Tibial nerve (tissue), 4 donors: Measurements from ENCODE around the gene KCNK17. TPM values are rescaled to one million over a fixed set of nuclear protein-coding genes. Genes with fewer than 3 reads are reported as not detected.

Source experiments
- DNase-seq, 2 donors: peaks; one replicate each; pipeline ENCODE4 v3.0.0-alpha.2; 2019; ENCODE audit warnings: low spot score in 2 of 2
- H3K27ac ChIP-seq, 4 donors: fragments of 200-600 bp; sonication (generic) in 3 of 4; one replicate each; pipeline ENCODE4 v1.5.1; 2017 to 2019; ENCODE audit warnings: mild to moderate bottlenecking in 1 of 4
- H3K27me3 ChIP-seq, 2 donors: fragments of 200-600 bp; sonication (generic) in 1 of 2; one replicate each; pipeline versions ENCODE4 v1.5.1 to v1.6.0; 2017 to 2019
- H3K36me3 ChIP-seq, 3 donors: fragments of 200-600 bp; sonication (generic); one replicate each; pipeline ENCODE4 v1.5.1; 2018 to 2019
- H3K4me1 ChIP-seq, 4 donors: fragments of 200-600 bp; sonication (generic) in 3 of 4; one replicate each; pipeline ENCODE4 v1.5.1; 2017 to 2019
- H3K4me3 ChIP-seq, 4 donors: fragments of 200-600 bp; sonication (generic) in 3 of 4; one replicate each; pipeline ENCODE4 v1.5.1; 2017 to 2019; ENCODE audit warnings: mild to moderate bottlenecking in 1 of 4, moderate library complexity in 1 of 4
- H3K9me3 ChIP-seq, 4 donors: fragments of 200-600 bp; sonication (generic) in 3 of 4; one replicate each; pipeline ENCODE4 v1.5.1; 2017 to 2019
- EP300 ChIP-seq, 2 donors: sonication (generic); formaldehyde crosslinking; IDR thresholded peaks; one replicate each; pipeline ENCODE4 v1.6.1; 2017; ENCODE audit warnings: antibody characterized with exemption in 2 of 2, mild to moderate bottlenecking in 1 of 2
- POLR2A ChIP-seq, 2 donors: fragments of 450-650 bp; IDR thresholded peaks; one replicate each; pipeline ENCODE4 v1.6.1; 2017; ENCODE audit warnings: antibody characterized with exemption in 2 of 2, mild to moderate bottlenecking in 2 of 2, moderate library complexity in 2 of 2
- WGBS, 2 donors: methylation state at CpG; one replicate each; pipeline ENCODE4 v1.1.5; 2018; 5-methylcytosine and 5-hydroxymethylcytosine counted together
- total RNA-seq, 4 donors: library from RNA; depleted of rRNA; stranded (reverse); fragments of >200 nt; gene quantifications; one replicate each; pipeline ENCODE4 v1.1.0, GENCODE V29; 2016
- TF ChIP-seq, protein P1 (sequence below), 5 experiments: fragments of 200-600 bp in 3 of 5; fragments of 450-650 bp in 2 of 5; sonication (generic) in 3 of 5; IDR thresholded peaks; one replicate each; pipeline ENCODE4 v1.5.1; 2016 to 2019; ENCODE audit warnings: antibody characterized with exemption in 5 of 5, mild to moderate bottlenecking in 3 of 5, moderate library complexity in 2 of 5

KCNK17 gene
- total RNA-seq, 4 donors from 2014 or later: 1.1 to 1.7 TPM; not detected in 2

DNA sequence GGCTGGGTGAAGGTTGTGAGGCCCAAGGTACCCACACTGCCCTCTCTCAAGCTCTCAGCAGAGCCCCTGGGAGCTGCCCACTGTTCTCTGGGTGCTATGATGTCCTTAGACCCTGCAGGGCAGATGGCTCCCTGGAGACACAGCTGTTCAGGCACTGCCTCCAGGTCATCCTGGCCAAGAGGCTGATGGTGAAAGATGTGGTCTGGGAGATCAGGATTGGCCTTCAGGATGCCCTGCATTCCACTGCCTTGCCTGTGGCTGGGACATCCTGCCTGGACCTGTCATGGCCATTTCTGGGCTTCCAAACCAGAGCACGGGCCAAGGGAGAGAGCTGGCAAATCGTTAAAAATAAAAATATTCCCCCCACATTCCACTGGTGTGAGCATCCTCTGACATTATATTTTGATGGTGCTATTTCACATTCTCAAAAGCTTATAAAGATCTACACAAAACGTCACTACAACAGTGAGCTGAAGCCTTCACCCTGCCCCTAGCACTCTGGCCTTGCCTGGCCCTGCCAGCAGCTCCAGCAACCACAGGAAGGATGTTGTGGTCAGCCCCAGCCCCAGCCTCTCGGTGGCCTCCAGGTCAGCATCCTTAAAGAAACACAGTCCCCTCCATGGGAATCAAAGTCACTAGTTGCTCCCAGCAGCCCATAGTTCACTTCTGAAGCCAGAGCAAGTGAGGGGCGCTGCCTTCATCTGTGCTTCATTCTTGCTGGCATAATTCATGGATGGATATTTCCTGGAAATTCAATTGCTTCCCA lies 21.7 kb upstream of the KCNK17 start:
- Histone ChIP-seq H3K4me3 (no peak overlapping the region), H3K9me3 (no peaks in the 10 kb centered on the region), H3K4me1 (peaks cover 0 to 27% (median 4%) of the 10 kb centered on the region in 4 donors), H3K27ac (no peak overlapping the region), H3K36me3 (no peaks in the 10 kb centered on the region), H3K27me3 (no peaks in the 10 kb centered on the region)
- WGBS, 2 donors: 30 to 50% methylated on average over 5 of the region's 5 CpGs
- no peak for TF ChIP-seq EP300 (IDR thresholded peaks at IDR 0.05)
- no peak for TF ChIP-seq POLR2A (IDR thresholded peaks at IDR 0.05)
- TF ChIP-seq, protein P1, sequence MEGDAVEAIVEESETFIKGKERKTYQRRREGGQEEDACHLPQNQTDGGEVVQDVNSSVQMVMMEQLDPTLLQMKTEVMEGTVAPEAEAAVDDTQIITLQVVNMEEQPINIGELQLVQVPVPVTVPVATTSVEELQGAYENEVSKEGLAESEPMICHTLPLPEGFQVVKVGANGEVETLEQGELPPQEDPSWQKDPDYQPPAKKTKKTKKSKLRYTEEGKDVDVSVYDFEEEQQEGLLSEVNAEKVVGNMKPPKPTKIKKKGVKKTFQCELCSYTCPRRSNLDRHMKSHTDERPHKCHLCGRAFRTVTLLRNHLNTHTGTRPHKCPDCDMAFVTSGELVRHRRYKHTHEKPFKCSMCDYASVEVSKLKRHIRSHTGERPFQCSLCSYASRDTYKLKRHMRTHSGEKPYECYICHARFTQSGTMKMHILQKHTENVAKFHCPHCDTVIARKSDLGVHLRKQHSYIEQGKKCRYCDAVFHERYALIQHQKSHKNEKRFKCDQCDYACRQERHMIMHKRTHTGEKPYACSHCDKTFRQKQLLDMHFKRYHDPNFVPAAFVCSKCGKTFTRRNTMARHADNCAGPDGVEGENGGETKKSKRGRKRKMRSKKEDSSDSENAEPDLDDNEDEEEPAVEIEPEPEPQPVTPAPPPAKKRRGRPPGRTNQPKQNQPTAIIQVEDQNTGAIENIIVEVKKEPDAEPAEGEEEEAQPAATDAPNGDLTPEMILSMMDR (IDR thresholded peaks at IDR 0.05): no peak
- no peak for DNase-seq

GRCh38 chr6:39333644-39334438 lies 19.6 kb upstream of the KCNK17 start:
- peak in 1 of 2 donors; percentile 40 for DNase-seq
- Histone ChIP-seq H3K36me3 (no peaks in the 10 kb centered on the region), H3K9me3 (no peaks in the 10 kb centered on the region), H3K27me3 (no peaks in the 10 kb centered on the region), H3K4me1 (peaks cover 0 to 15% (median 4%) of the 10 kb centered on the region in 4 donors), H3K4me3 (no peak overlapping the region), H3K27ac (no peak overlapping the region)
- TF ChIP-seq, protein P1 (IDR thresholded peaks at IDR 0.05): no peak
- TF ChIP-seq POLR2A (IDR thresholded peaks at IDR 0.05): no peak
- TF ChIP-seq EP300 (IDR thresholded peaks at IDR 0.05): no peak
- 77 to 78% methylated on average over 7 of the region's 7 CpGs for WGBS, 2 donors

- Histone ChIP-seq H3K27ac (no peak overlapping the region), H3K9me3 (no peaks in the 10 kb centered on the region), H3K4me3 (no peak overlapping the region), H3K27me3 (no peaks in the 10 kb centered on the region), H3K4me1 (peaks cover 0 to under 1% (median 0%) of the 10 kb centered on the region in 4 donors), H3K36me3 (no peaks in the 10 kb centered on the region)
- 57 to 64% methylated on average over 3 of the region's 3 CpGs for WGBS, 2 donors
- no peak for DNase-seq
- TF ChIP-seq, protein P1 (IDR thresholded peaks at IDR 0.05): no peak
- TF ChIP-seq POLR2A (IDR thresholded peaks at IDR 0.05) (no peak), EP300 (IDR thresholded peaks at IDR 0.05) (no peak)
Measured at GRCh38 chr6:39330476-39330875, 16.3 kb upstream of the KCNK17 start.

DNA sequence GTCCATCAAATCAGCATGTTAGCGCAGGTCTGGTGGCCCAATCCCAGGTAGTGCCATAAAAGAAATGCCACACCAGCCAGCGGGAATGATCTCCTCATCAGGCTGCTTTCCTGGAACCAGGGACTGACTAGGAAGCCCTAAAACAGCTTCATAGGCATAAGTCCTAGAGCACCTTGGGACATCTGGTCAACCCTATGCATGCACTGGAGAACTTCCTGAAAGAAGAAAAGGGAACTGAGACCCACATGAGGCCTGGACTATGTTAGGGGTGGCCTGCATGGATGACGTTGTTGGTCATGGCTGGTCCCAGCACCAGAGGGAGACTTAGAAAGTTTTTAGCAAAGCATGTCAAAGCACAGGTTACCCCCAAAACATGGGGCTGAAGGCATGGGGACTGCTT lies 15.8 kb upstream of the KCNK17 start:
- Histone ChIP-seq H3K27me3 (no peaks in the 10 kb centered on the region), H3K9me3 (no peaks in the 10 kb centered on the region), H3K27ac (no peak overlapping the region), H3K4me1 (no peaks in the 10 kb centered on the region), H3K36me3 (no peaks in the 10 kb centered on the region), H3K4me3 (no peak overlapping the region)
- 79 to 84% methylated on average over 3 of the region's 3 CpGs for WGBS, 2 donors
- DNase-seq: no peak
- TF ChIP-seq, protein P1 (IDR thresholded peaks at IDR 0.05): no peak
- TF ChIP-seq EP300 (IDR thresholded peaks at IDR 0.05) (no peak), POLR2A (IDR thresholded peaks at IDR 0.05) (no peak)

- TF ChIP-seq EP300 (IDR thresholded peaks at IDR 0.05) (no peak), POLR2A (IDR thresholded peaks at IDR 0.05) (no peak)
- TF ChIP-seq, protein P1 (IDR thresholded peaks at IDR 0.05): no peak
- H3K9me3 ChIP-seq: no peaks in the 10 kb centered on the region
- no peak overlapping the region for H3K4me3 ChIP-seq
- no peak for DNase-seq
- H3K27me3 ChIP-seq: no peaks in the 10 kb centered on the region
- WGBS, 2 donors: 83 to 87% methylated on average over 12 of the region's 12 CpGs
- H3K36me3 ChIP-seq: no peaks in the 10 kb centered on the region
- H3K27ac ChIP-seq: no peak overlapping the region
- no peaks in the 10 kb centered on the region for H3K4me1 ChIP-seq
Measured at GRCh38 chr6:39328066-39328465, 13.8 kb upstream of the KCNK17 start.
